AG09309 (cell line): ENCODE data around the gene MRE11.
A peak's percentile ranks its signal among the peaks of the same experiment; 100 is the strongest.

Experiments used
- DNase-seq: peaks from one replicate; pipeline ENCODE4 v3.0.0-alpha.2; 2010; ENCODE audit warnings: low read depth
- H3K4me3 ChIP-seq: 2 replicates; pipeline ENCODE4 v1.5.1; 2011; ENCODE audit warnings: mild to moderate bottlenecking, low read depth, low read length, moderate library complexity; ENCODE audit not compliant: control insufficient read depth
- CTCF ChIP-seq: IDR thresholded peaks from 2 replicates; pipeline ENCODE4 v1.5.1; 2011; ENCODE audit warnings: mild to moderate bottlenecking, low read depth, low read length, inconsistent platforms; ENCODE audit not compliant: insufficient read depth, control insufficient read depth; ENCODE audit errors: missing control alignments

The MRE11 gene

GRCh38 chr11:94532211-94532610, 38.6 kb upstream of the MRE11 start:
- H3K4me3 ChIP-seq, result no peak overlapping the region
- TF ChIP-seq CTCF, result no peak
- no peak for DNase-seq

- no peak for TF ChIP-seq CTCF
- no peak for DNase-seq
- H3K4me3 ChIP-seq, result no peak overlapping the region
These were observed 34.9 kb upstream of the MRE11 start for GRCh38 chr11:94528551-94528950.

- no peak overlapping the region for H3K4me3 ChIP-seq
- DNase-seq, result no peak
- TF ChIP-seq CTCF, result no peak
These were observed 33.2 kb upstream of the MRE11 start for GRCh38 chr11:94526645-94527438.

- no peak for DNase-seq
- no peak overlapping the region for H3K4me3 ChIP-seq
- no peak for TF ChIP-seq CTCF
These were observed 32.1 kb upstream of the MRE11 start for GRCh38 chr11:94525546-94526324.

- H3K4me3 ChIP-seq, result no peak overlapping the region
- no peak for DNase-seq
These were observed 30.7 kb upstream of the MRE11 start for GRCh38 chr11:94524341-94524740.

GRCh38 chr11:94521684-94522083, 28.0 kb upstream of the MRE11 start:
- TF ChIP-seq CTCF, result peak; percentile 60
- no peak overlapping the region for H3K4me3 ChIP-seq
- no peak for DNase-seq

More at GRCh38 chr11:94524341-94524740, 30.7 kb upstream of the MRE11 start:
- TF ChIP-seq CTCF, result no peak
